Hepatocyte (in vitro differentiated cells): ENCODE data around the gene DAB1. TPM values are rescaled to one million over a fixed set of nuclear protein-coding genes. Genes with fewer than 3 reads are reported as not detected.
A peak's percentile ranks its signal among the peaks of the same experiment; 100 is the strongest.

Experiments used
- DNase-seq: peaks from one replicate; pipeline ENCODE4 v3.0.0-alpha.2; 2016; ENCODE audit warnings: low spot score
- H2AFZ ChIP-seq: fragments of 200-600 bp; sonication (generic); 2 replicates; pipeline ENCODE4 v1.6.0; 2016; ENCODE audit warnings: antibody characterized with exemption, mild to moderate bottlenecking
- H3K27ac ChIP-seq: fragments of 200-600 bp; sonication (generic); 2 replicates; pipeline ENCODE4 v1.5.1; 2016; ENCODE audit warnings: mild to moderate bottlenecking
- H3K27me3 ChIP-seq: fragments of 200-600 bp; sonication (generic); 2 replicates; pipeline ENCODE4 v1.6.1; 2016
- H3K36me3 ChIP-seq: fragments of 200-600 bp; sonication (generic); replicated peaks from 2 replicates; pipeline ENCODE4 v1.5.1; 2016; ENCODE audit warnings: low read depth; ENCODE audit not compliant: insufficient read depth
- H3K4me1 ChIP-seq: fragments of 200-600 bp; sonication (generic); 2 replicates; pipeline ENCODE4 v1.5.1; 2016; ENCODE audit warnings: mild to moderate bottlenecking, moderate library complexity; ENCODE audit not compliant: insufficient read depth
- H3K4me2 ChIP-seq: fragments of 200-600 bp; sonication (generic); 2 replicates; pipeline ENCODE4 v1.6.0; 2016
- H3K4me3 ChIP-seq: fragments of 200-600 bp; sonication (generic); 2 replicates; pipeline ENCODE4 v1.5.1; 2016; ENCODE audit warnings: mild to moderate bottlenecking
- H3K79me2 ChIP-seq: fragments of 200-600 bp; sonication (generic); 2 replicates; pipeline ENCODE4 v1.6.0; 2017; ENCODE audit warnings: mild to moderate bottlenecking
- H3K9me2 ChIP-seq: fragments of 200-600 bp; sonication (generic); replicated peaks from 2 replicates; pipeline ENCODE4 v1.6.0; 2017; ENCODE audit warnings: mild to moderate bottlenecking; ENCODE audit not compliant: insufficient read depth
- H3K9me3 ChIP-seq: fragments of 200-600 bp; sonication (generic); 2 replicates; pipeline ENCODE4 v1.5.1; 2016; ENCODE audit warnings: low read depth, mild to moderate bottlenecking
- H4K20me1 ChIP-seq: fragments of 200-600 bp; sonication (generic); 2 replicates; pipeline ENCODE4 v1.6.0; 2016; ENCODE audit warnings: mild to moderate bottlenecking; ENCODE audit not compliant: insufficient read depth, poor library complexity, severe bottlenecking
- CTCF ChIP-seq: fragments of 200-600 bp; sonication (generic); IDR thresholded peaks from 2 replicates; pipeline ENCODE4 v1.5.1; 2016; ENCODE audit warnings: antibody characterized with exemption, mild to moderate bottlenecking; ENCODE audit not compliant: poor library complexity
- EZH2 ChIP-seq: fragments of 200-600 bp; sonication (generic); IDR thresholded peaks from 2 replicates; pipeline ENCODE4 v1.6.1; 2016; ENCODE audit warnings: antibody characterized with exemption, mild to moderate bottlenecking, borderline replicate concordance
- EZH2phosphoT487 ChIP-seq: fragments of 200-600 bp; sonication (generic); IDR thresholded peaks from one replicate; pipeline ENCODE4 v1.6.1; 2018; ENCODE audit warnings: antibody characterized with exemption, mild to moderate bottlenecking, low read depth, moderate library complexity; ENCODE audit not compliant: unreplicated experiment, severe bottlenecking
- WGBS: methylation state at CpG from one replicate; pipeline ENCODE4 v1.1.6; 2016; ENCODE audit warnings: low lambda C conversion rate; ENCODE audit errors: missing lambda C conversion rate; 5-methylcytosine and 5-hydroxymethylcytosine counted together
- polyA plus RNA-seq: library from polyadenylated mRNA; unstranded; fragments of >200 nt; fragmentation: Nextera tagmentation; extraction: Ambion mirVana; gene quantifications from 2 replicates; pipeline ENCODE4 v1.2.1, GENCODE V29; 2016
- total RNA-seq: library from RNA; depleted of rRNA; stranded (reverse); fragments of >200 nt; gene quantifications from 2 replicates; pipeline ENCODE4 v1.2.3, GENCODE V29; 2014

The DAB1 gene
- total and polyA plus RNA-seq, 2 experiments from 2014 or later: 19.5 to 37.6 TPM

- Histone ChIP-seq H4K20me1 (no peaks in the 10 kb centered on the region), H3K9me3 (no peaks in the 10 kb centered on the region), H3K27ac (no peak overlapping the region), H3K4me3 (no peak overlapping the region), H3K27me3 (no peaks in the 10 kb centered on the region), H3K4me2 (no peak overlapping the region), H3K9me2 (no peaks in the 10 kb centered on the region), H3K79me2 (no peaks in the 10 kb centered on the region), H3K4me1 (no peaks in the 10 kb centered on the region), H2AFZ (no peak overlapping the region), H3K36me3 (no peaks in the 10 kb centered on the region)
- 50% methylated on average over 2 of the region's 2 CpGs for WGBS
- DNase-seq: no peak
- TF ChIP-seq EZH2: no peak
- TF ChIP-seq EZH2phosphoT487: no peak
- TF ChIP-seq CTCF: no peak
These were observed 174.3 kb downstream of the DAB1 start for GRCh38 chr1:57249511-57249910.

- Histone ChIP-seq H2AFZ (no peak overlapping the region), H4K20me1 (no peaks in the 10 kb centered on the region), H3K4me3 (no peak overlapping the region), H3K4me2 (no peak overlapping the region), H3K9me3 (no peaks in the 10 kb centered on the region), H3K36me3 (no peaks in the 10 kb centered on the region), H3K27ac (no peak overlapping the region), H3K9me2 (no peaks in the 10 kb centered on the region), H3K4me1 (no peaks in the 10 kb centered on the region), H3K27me3 (no peaks in the 10 kb centered on the region), H3K79me2 (no peaks in the 10 kb centered on the region)
- 82% methylated on average over 3 of the region's 3 CpGs for WGBS
- no peak for DNase-seq
- TF ChIP-seq EZH2phosphoT487: no peak
These were observed 175.0 kb downstream of the DAB1 start for GRCh38 chr1:57248830-57249229.

- TF ChIP-seq EZH2 (no peak), EZH2phosphoT487 (no peak), CTCF (no peak)
- Histone ChIP-seq H3K4me2 (no peak overlapping the region), H3K27me3 (no peaks in the 10 kb centered on the region), H4K20me1 (no peaks in the 10 kb centered on the region), H3K4me3 (no peak overlapping the region), H3K36me3 (no peaks in the 10 kb centered on the region), H3K9me2 (no peaks in the 10 kb centered on the region), H3K27ac (no peak overlapping the region), H3K79me2 (no peaks in the 10 kb centered on the region), H2AFZ (no peak overlapping the region), H3K4me1 (no peaks in the 10 kb centered on the region), H3K9me3 (no peaks in the 10 kb centered on the region)
- DNase-seq: no peak
- WGBS: 93% methylated on average over 3 of the region's 3 CpGs
These were observed 185.6 kb downstream of the DAB1 start for GRCh38 chr1:57238233-57238781.

GRCh38 chr1:57235730-57236510 is 187.9 kb downstream of the DAB1 start:
- peak overlapping the region; percentile 42 for H3K4me2 ChIP-seq
- TF ChIP-seq CTCF (no peak), EZH2phosphoT487 (no peak), EZH2 (no peak)
- H3K79me2 ChIP-seq: no peaks in the 10 kb centered on the region
- no peak overlapping the region for H3K4me3 ChIP-seq
- no peaks in the 10 kb centered on the region for H3K27me3 ChIP-seq
- 76% methylated on average over 10 of the region's 10 CpGs for WGBS
- H3K9me2 ChIP-seq: no peaks in the 10 kb centered on the region
- no peaks in the 10 kb centered on the region for H4K20me1 ChIP-seq
- no peak overlapping the region for H3K27ac ChIP-seq
- peak; percentile 21 for DNase-seq
- no peaks in the 10 kb centered on the region for H3K36me3 ChIP-seq
- H3K9me3 ChIP-seq: no peaks in the 10 kb centered on the region
- H2AFZ ChIP-seq: no peak overlapping the region
- H3K4me1 ChIP-seq: no peaks in the 10 kb centered on the region
